Measurements from ENCODE around the gene CDK1.

The CDK1 gene

DNA sequence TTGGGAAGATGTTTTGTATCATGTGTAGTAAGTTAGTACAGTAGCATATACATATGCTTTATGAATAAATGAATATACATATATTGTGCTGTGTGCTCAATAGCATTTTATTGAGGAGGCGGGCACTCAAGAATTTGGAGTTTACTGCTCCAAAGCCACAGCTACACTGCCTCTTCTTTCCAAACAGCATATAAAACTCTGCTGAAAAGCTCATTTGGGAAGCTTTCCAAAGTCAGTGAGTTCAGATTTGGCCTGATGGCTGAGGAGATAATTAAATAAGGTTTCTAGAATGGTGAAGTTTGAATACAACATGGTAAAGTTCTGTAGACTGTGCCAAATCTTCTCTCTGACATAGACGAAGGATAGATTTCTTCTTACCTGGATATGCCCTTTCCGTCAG is 29.8 kb downstream of the CDK1 start:
- TF ChIP-seq, protein P1, sequence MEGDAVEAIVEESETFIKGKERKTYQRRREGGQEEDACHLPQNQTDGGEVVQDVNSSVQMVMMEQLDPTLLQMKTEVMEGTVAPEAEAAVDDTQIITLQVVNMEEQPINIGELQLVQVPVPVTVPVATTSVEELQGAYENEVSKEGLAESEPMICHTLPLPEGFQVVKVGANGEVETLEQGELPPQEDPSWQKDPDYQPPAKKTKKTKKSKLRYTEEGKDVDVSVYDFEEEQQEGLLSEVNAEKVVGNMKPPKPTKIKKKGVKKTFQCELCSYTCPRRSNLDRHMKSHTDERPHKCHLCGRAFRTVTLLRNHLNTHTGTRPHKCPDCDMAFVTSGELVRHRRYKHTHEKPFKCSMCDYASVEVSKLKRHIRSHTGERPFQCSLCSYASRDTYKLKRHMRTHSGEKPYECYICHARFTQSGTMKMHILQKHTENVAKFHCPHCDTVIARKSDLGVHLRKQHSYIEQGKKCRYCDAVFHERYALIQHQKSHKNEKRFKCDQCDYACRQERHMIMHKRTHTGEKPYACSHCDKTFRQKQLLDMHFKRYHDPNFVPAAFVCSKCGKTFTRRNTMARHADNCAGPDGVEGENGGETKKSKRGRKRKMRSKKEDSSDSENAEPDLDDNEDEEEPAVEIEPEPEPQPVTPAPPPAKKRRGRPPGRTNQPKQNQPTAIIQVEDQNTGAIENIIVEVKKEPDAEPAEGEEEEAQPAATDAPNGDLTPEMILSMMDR (IDR thresholded peaks at IDR 0.05; ENCODE audit: low read depth, low read length), result no peak
- DNase-seq (ENCODE audit: low read depth in 2 of 2), result no peak
- H3K4me3 ChIP-seq (replicated peaks in 1 of 2; ENCODE audit: low read depth in 2 of 2, low read length in 2 of 2), result no peak overlapping the region

DNA sequence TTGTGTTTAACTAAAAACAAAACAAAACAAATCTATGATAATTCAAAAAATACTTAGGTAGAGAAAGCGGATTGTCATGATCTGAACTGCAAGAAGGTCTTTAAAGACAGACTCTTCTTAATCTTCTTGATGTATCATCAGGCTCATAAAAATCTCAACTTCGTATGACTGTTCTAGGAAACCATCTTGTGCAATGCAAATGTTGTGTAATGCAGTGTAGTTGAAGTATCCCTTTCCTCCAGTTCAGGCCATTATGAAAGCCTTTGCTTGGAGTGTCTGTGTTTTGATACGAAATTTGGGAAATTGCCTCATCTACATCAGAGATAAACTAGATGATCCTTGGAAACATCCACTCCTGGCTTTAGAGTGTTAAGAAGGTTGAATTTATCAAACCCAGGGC is 30.9 kb downstream of the CDK1 start:
- no peak overlapping the region for H3K4me3 ChIP-seq (replicated peaks in 1 of 2; ENCODE audit: low read depth in 2 of 2, low read length in 2 of 2)
- peak; percentile 80 to 93 for DNase-seq (ENCODE audit: low read depth in 2 of 2)
- TF ChIP-seq, protein P1 (IDR thresholded peaks at IDR 0.05; ENCODE audit: low read depth, low read length), result no peak

DNA sequence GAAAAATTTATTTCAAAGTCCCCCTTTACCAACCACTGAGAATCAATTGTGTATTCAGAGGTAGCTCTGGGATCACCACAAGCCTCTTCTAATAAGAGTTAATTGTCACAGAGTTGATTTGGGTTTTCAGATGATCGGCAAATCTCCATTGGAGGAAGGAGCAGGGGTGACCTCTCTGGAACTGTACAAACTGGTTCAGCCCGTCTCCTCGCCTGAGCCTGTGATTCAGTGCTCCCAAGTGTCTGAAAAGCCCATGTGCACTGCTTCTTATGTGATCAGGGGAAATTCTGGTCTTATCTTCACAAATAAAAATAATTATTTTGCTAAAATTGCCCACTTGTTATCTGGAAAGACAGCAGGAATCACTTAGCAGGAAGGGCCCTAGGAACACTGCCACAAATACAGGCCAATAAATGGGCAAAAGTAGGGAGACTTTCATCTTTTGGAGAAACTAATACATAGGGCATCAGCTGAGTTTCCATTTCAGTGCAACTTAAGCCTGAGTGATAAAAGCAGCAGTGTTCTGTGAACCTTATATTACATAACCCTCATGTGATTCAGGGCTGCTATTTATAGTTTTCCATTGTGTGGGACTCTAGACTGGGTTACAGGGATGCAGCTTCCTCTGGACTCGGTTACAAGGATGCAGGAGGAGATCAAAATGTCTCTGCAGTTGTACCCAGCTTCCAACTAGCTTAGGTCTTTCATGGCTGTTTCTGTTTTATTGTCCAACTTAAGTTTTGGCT is 32.3 kb downstream of the CDK1 start:
- H3K4me3 ChIP-seq (replicated peaks in 1 of 2; ENCODE audit: low read depth in 2 of 2, low read length in 2 of 2), result no peak overlapping the region
- TF ChIP-seq, protein P1 (IDR thresholded peaks at IDR 0.05; ENCODE audit: low read depth, low read length), result no peak
- DNase-seq (ENCODE audit: low read depth in 2 of 2), result peak; percentile 74 to 78

DNA sequence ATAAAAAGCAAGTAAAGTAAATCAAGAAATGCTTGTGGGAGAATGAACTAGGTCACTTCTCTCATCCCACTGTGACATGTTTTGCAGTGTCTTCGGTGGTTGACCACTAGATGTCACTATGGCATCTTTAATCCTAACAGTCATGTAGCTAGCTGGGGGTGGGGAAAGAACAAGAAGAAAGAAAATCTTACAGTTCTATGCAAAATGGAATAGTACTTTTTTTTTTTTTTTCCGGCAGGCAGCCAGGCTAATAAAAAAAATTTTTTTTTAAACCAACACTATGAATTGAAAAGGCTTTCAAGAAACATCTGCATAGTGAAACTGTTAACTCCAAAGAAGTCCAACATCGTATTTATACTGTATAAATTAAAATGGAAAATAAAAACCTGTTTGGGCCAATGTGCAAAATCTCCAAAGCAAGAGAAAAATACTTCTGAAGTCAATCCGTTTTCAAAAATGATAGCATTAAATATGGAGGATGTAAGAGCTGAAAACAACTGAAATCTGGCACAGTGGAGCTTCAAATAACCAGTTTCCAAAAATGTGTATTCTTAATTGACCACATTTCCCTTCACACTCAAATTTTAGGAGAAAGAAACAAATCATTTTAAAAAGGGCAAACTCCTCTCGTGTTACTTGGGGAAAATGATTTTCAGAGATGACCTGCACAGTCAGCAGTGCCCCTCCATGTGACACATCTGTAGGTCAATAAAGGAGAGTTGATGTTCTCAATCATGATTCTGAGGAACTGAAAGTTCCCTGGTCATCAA is 38.5 kb downstream of the CDK1 start:
- TF ChIP-seq, protein P1 (IDR thresholded peaks at IDR 0.05; ENCODE audit: low read depth, low read length), result peak; percentile 76
- peak; percentile 94 for DNase-seq (ENCODE audit: low read depth in 2 of 2)
- no peak overlapping the region for H3K4me3 ChIP-seq (replicated peaks in 1 of 2; ENCODE audit: low read depth in 2 of 2, low read length in 2 of 2)

DNA sequence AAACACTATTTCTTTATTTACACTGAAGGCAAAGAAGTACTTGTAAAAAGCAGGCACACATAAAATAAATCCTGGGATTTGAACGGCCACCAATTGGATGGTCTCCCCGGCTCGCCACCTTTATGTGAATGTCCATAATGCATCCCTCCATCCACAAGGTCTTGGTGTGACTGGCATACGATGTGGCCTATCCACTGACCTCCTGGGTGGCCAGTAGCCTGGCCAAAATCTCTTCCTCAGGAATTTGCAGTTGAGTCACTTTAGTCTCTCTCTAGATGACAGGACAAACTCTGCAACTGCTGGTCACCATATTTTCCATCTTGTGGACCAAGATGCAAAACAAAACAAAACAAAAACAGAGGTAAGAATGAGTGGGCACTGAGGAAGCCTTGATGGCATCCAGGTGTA is 39.1 kb downstream of the CDK1 start:
- no peak overlapping the region for H3K4me3 ChIP-seq (replicated peaks in 1 of 2; ENCODE audit: low read depth in 2 of 2, low read length in 2 of 2)
- DNase-seq (ENCODE audit: low read depth in 2 of 2), result peak; percentile 30 to 55
- TF ChIP-seq, protein P1 (IDR thresholded peaks at IDR 0.05; ENCODE audit: low read depth, low read length), result no peak

DNA sequence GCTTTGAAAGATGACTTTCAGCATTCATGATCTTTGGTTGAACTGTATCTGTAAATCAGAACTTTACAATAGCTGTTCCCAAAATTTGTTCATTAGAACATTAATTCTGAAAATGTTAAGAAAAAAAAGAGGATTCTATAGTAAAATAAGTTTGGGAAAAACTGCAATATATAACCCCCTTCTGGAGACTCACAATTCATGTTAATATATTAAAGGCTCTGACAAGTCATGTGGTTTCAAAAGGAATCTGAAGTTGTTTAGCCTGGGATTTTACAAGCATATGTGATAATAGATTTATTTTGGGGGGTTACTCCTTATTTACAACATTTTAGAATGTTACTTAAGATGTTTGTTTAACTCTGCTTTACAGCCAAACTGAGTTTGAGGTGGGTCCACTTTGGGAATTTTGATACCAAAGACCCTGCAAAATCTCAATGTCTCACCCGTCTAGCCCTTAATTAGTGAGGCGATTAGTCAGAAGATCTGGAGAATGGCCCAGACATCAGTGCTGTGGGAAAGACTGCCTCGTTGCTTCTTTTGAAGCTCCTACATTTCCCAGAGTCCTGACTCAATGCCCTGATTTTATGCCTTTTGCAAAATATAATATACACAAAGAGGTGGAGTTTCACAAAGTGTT is 40.0 kb downstream of the CDK1 start:
- no peak overlapping the region for H3K4me3 ChIP-seq (replicated peaks in 1 of 2; ENCODE audit: low read depth in 2 of 2, low read length in 2 of 2)
- DNase-seq (ENCODE audit: low read depth in 2 of 2), result peak; percentile 67 to 70
- TF ChIP-seq, protein P1 (IDR thresholded peaks at IDR 0.05; ENCODE audit: low read depth, low read length), result no peak

Measured in cardiac fibroblast (primary cell).